GM08714 (cell line): ENCODE measurements around the gene GIGYF2.
A peak's percentile ranks its signal among the peaks of the same experiment; 100 is the strongest.

Experiments
- H3K4me3 ChIP-seq: fragments of 200-500 bp; sonication (Bioruptor generic); 2 replicates; pipeline ENCODE4 v1.5.1; 2014; ENCODE audit warnings: mild to moderate bottlenecking, low read length, inconsistent platforms
- ZNF274 ChIP-seq: IDR thresholded peaks from 2 replicates; pipeline ENCODE4 v1.6.1; 2012; ENCODE audit warnings: mild to moderate bottlenecking, low read depth, low read length

The GIGYF2 gene

GRCh38 chr2:232870018-232870765, 173.1 kb downstream of the GIGYF2 start, which contains the start of gene SNORC:
SNORC (plus strand) TSS chr2:232870264; CDS start chr2:232870342, 78 bp downstream.
- no peak within 1 kb of the TSS for H3K4me3 ChIP-seq
- no peak for TF ChIP-seq ZNF274

- no peak for TF ChIP-seq ZNF274
- H3K4me3 ChIP-seq, result no peak overlapping the region
These were observed 173.7 kb downstream of the GIGYF2 start for GRCh38 chr2:232870766-232871371.

GRCh38 chr2:232871418-232871834, 174.3 kb downstream of the GIGYF2 start:
- TF ChIP-seq ZNF274, result no peak
- no peak overlapping the region for H3K4me3 ChIP-seq

- no peak for TF ChIP-seq ZNF274
- H3K4me3 ChIP-seq, result no peak overlapping the region
These were observed 175.0 kb downstream of the GIGYF2 start for GRCh38 chr2:232871835-232872736.

GRCh38 chr2:232872826-232873225, 175.7 kb downstream of the GIGYF2 start:
- no peak for TF ChIP-seq ZNF274
- no peak overlapping the region for H3K4me3 ChIP-seq

- no peak overlapping the region for H3K4me3 ChIP-seq
- no peak for TF ChIP-seq ZNF274
These were observed 176.3 kb downstream of the GIGYF2 start for GRCh38 chr2:232873292-232873908.

GRCh38 chr2:232873909-232874641, 176.9 kb downstream of the GIGYF2 start:
- TF ChIP-seq ZNF274, result no peak
- H3K4me3 ChIP-seq, result no peak overlapping the region

GRCh38 chr2:232874677-232875223, 177.6 kb downstream of the GIGYF2 start:
- H3K4me3 ChIP-seq, result no peak overlapping the region
- TF ChIP-seq ZNF274, result no peak

GRCh38 chr2:232875256-232876121, 178.4 kb downstream of the GIGYF2 start:
- no peak overlapping the region for H3K4me3 ChIP-seq
- no peak for TF ChIP-seq ZNF274

GRCh38 chr2:232876161-232876977, 179.2 kb downstream of the GIGYF2 start:
- no peak for TF ChIP-seq ZNF274
- peak overlapping the region; percentile 53; the same call in 1 of the 2 replicates for H3K4me3 ChIP-seq

- TF ChIP-seq ZNF274, result no peak
- H3K4me3 ChIP-seq, result no peak overlapping the region
These were observed 179.9 kb downstream of the GIGYF2 start for GRCh38 chr2:232876978-232877441.

- no peak overlapping the region for H3K4me3 ChIP-seq
- no peak for TF ChIP-seq ZNF274
These were observed 180.9 kb downstream of the GIGYF2 start for GRCh38 chr2:232877940-232878511.
